Activated T-helper 9 cell treated with anti-CD3 and anti-CD28 coated beads, Interleukin-2, amount 50 U/mL, for 16 hours (primary cell): ENCODE results near the gene SAXO2.
"Not testable (repeated sequence)": the region's sequence is repeated elsewhere in the genome, so short reads cannot be mapped to it uniquely, and the experiment has no call there.

Source experiments
- DNase-seq: peaks from one replicate; pipeline ENCODE4 v3.0.0-alpha.2; 2020; ENCODE audit warnings: low read depth

Gene SAXO2

DNA sequence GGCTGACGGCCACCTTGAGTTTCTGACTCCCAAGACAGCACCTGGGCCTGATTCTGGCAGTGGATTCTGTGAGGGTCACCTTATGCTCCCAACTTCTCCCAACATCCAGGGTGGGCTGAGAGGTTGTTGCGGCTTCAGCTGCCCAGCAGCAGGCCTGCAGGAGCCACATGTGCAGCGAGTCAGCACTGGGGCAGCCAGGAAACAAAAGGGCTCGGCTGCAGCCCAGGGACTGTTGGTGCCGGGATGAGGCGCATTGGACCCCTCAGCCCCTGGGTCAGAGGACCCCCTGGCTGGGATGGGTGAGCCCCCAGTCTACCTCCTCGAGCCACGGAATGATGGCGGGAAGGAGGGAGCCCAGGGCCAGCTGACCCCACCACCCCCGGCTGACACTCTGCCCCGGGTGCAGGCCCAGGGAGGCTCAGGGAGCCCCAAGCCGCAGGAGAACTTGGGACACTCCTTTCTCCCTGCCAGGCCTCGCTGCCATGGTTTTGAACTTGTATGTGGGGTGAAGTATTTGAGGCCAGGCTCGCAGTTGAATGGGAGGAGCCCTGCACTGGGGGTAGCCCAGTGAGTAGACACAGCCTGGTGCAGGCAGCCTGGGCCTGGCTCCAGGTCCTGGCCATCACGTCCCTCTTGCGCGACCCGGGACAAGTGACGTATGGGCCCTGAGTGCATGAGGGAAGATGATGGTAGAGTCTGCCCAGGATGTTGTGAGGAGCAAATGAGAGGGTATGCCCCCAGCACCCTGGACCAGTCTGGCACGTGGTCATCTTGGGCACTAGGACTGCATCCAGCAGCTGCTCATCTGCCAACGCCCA is 51.5 kb downstream of the SAXO2 start:
- DNase-seq = not testable (repeated sequence)

- no peak for DNase-seq
Observed at GRCh38 chr15:82314769-82315518, 52.3 kb downstream of the SAXO2 start.

DNA sequence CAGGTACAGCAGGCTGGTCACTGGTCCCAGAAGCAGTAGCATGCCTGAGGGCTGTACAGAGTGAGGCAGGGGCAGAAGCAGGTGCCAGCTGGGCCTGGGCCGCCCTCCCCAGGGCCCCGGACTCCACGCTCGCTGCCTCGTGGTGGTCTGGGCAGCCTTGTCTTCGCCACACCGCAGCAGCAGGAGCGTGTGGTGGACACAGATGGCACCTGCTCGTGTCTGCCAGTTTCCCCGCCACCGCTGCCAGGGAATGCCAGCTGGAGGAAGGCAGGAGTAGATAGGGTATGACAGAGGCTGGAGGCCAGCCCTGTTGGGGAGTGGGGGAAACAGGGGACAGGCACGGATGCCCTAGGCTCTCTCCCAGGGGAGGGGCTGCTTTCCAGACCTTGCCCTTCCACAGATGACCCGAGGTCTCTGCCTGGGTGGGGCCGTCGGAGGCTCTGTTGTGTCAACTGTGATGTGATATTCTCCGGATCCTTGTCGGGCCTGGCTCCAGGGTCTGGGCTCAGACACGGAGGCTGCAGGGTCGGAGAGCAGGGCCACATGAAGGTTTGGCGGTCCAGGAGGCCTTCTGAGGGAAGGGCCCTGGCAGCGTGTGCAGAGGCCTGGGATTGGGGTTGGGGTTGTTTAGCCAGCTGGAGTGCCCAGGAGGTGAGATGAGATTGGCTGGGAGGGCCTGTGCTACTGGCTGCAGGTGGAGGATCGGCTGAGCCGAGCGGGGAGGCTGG is 53.1 kb downstream of the SAXO2 start:
- no peak for DNase-seq

DNA sequence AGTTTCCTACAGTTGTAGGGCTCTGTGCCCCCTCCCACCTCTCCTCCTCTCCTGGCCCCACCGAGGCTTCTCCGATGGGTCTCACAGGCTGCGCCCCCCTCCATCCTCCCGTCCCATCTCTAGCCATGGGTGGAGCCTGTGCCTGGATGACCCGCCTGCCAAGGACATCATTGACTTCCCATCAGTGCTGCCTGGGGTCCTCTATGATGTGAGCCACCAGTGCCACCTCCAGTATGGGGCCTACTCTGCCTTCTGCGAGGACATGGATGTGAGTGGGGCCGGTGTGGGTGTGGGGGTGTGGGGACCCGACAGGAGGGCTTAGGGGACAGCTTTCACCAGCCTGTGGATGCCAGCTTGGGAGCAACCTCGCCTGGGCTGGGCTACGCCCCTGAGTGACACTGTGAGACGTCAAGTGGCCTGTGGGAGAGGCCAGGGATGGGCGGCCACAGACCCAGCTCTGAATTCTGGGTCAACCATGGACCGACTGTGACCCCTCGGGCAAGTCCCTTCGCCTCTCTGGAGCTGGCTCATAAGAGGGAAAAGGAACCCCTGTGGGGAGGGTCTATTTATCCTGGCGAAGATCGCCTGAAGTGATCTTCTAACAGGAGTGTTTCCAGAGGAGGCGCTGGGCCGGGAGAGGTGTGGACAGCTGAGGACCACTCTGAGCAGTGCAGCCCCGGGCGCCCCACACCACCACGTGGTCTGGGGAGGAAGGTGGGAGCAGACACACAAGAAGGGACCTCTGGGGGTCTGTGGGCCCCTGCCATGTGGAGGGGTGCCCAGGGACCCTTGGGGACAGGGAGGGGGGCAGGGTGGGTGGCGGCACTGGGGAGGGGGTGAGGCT is 53.9 kb downstream of the SAXO2 start:
- DNase-seq = not testable (repeated sequence)

DNA sequence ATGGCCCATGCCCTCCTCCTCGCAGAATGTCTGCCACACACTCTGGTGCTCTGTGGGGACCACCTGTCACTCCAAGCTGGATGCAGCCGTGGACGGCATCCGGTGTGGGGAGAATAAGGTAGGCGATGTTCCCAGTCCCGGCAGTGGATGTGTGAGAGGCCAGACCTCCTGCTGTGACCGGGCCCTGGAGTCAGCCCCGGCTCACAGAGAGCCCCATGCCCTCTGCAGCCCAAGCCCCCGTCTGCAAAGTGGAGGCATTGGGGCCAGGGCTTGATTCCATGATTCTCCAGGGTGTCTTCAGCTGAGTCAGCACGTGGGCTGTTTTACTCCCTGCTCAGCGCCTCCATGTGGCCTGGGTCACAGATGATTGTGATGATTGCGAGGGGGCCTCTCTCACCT is 54.5 kb downstream of the SAXO2 start:
- no peak for DNase-seq

- not testable (repeated sequence) for DNase-seq
Observed at GRCh38 chr15:82317516-82317915, 54.9 kb downstream of the SAXO2 start.

GRCh38 chr15:82318281-82318680 is 55.7 kb downstream of the SAXO2 start:
- DNase-seq = not testable (repeated sequence)

GRCh38 chr15:82319522-82320278 is 57.1 kb downstream of the SAXO2 start:
- DNase-seq = not testable (repeated sequence)

GRCh38 chr15:82320861-82321260 is 58.2 kb downstream of the SAXO2 start:
- DNase-seq = not testable (repeated sequence)

- not testable (repeated sequence) for DNase-seq
Observed at GRCh38 chr15:82322488-82322887, 59.9 kb downstream of the SAXO2 start.

DNA sequence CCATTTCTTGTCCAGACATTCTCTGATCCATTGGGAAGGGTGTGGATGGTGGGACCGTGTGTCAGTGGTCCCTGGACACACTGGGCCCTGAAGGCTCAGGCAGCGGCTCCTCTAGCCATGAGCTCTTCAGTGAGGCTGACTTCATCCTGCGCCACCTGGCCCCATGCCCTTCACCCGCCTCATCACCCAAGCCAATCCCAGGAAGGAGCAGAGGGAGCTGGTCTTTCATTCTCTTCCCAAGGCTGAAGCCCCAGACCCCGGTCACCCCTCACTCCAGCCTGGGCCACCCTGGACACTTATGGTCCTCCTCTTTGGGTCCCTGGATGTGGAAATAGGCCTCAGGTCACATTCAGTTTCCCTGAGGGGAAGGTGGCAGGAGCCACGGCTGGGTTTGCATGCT is 62.2 kb downstream of the SAXO2 start:
- DNase-seq = not testable (repeated sequence)

DNA sequence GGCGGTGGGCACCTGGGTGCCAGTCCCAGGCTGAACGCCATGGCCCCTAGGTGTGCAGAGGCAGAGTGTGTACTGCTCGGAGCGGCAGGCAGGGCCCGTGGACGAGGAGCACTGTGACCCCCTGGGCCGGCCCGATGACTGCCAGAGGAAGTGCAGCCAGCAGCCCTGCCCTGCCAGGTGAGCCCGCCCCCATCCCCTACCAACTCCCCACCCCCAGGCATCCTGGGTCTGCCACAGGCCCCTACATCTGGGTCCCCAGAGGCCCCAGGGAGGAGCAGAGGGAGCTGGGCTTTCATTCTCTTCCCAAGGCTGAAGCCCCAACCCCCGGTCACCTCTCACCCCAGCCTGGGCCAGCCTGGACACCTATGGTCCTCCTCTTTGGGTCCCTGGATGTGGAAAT is 63.0 kb downstream of the SAXO2 start:
- DNase-seq = not testable (repeated sequence)

DNA sequence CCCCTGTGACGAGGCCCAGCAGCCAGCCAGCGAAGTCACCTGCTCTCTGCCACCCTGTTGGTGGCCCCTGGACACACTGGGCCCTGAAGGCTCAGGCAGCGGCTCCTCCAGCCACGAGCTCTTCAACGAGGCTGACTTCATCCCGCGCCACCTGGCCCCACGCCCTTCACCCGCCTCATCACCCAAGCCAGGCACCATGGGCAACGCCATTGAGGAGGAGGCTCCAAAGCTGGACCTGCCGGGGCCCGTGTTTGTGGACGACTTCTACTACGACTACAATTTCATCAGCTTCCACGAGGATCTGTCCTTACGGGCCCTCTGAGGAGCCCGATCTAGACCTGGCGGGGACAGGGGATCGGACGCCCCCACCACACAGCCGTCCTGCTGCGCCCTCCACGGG is 64.3 kb downstream of the SAXO2 start:
- not testable (repeated sequence) for DNase-seq

DNA sequence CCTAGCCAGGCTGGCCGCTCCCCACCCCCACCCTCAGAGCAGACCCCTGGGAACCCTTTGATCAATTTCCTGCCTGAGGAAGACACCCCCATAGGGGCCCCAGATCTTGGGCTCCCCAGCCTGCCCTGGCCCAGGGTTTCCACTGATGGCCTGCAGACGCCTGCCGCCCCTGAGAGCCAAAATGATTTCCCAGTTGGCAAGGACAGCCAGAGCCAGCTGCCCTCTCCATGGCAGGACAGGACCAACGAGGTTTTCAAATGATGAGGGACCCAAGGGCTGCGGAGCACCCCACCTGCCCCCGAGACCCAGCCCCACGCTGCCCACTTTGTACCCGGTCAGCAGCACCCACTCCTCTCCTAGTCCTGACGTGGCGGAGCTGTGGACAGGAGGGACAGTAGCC is 64.8 kb downstream of the SAXO2 start:
- DNase-seq = not testable (repeated sequence)

GRCh38 chr15:82329039-82329438 is 66.4 kb downstream of the SAXO2 start:
- DNase-seq = not testable (repeated sequence)

DNA sequence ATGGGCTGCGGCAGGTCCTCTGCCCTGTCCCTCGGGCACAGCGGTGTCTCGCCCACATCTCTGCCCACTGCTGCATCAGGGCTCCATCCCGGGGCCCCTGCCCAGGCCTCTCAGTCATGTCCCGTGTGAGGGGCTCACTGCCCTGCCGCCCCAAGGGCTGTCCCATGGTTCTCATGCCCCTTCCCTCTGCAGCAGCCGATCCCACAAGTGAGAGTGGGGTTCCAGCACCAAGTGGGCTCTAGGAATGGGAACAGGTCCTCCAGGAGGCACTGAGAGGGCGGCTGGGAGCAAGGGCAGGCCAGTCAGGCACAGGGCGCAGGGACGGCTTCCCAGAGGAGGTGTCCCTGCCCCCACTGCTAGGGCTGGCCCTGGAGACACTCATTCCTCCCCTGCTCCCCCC is 68.3 kb downstream of the SAXO2 start:
- DNase-seq = not testable (repeated sequence)

DNA sequence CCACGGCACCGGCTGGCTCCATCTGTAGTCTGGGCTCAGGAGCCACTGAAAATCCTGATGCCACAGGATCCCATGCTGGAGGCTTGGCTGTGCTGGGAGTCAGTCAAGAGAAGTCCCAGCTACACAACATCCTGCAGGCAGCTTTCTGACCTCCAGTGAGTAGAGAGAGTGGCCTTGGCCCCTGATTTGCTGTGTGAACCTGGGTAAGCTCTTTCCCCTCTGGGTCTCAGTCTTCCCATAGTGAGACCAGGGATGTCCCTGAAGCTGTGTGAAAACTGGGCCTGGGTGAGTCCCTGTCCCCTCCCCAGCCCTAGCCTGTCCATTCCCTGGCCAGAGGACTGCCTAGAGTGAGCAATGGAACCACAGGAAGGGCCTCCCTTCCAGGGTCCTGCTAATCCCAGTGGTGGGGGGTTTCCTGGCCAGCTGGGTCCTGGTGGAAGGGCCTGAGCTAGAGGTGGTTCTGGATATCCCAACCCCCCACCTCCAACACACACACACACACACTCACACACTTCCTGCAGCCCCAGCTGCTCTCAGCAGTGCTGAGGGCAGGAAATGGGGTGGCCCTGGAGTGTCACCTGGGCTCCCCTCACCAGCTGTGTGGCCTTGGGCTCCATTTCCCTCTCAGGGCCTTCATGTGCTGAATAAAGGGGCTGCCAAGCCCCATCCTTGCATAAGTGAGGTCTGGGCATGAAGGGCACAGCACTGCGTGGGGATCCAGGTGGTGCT is 69.1 kb downstream of the SAXO2 start:
- DNase-seq = not testable (repeated sequence)

- DNase-seq = not testable (repeated sequence)
Observed at GRCh38 chr15:82332711-82333602, 70.3 kb downstream of the SAXO2 start.
